Upper lobe of right lung (tissue), 1 donor: Measurements from ENCODE around the gene FBXW11. TPM values are rescaled to one million over a fixed set of nuclear protein-coding genes. Genes with fewer than 3 reads are reported as not detected.

ENCODE experiments used
- ATAC-seq: fragments of 200-7000 bp; cut with Tn5 transposase; one replicate; pipeline ENCODE4 v1.9.1; 2020; ENCODE audit warnings: mild to moderate bottlenecking, moderate library complexity
- DNase-seq: peaks from one replicate; pipeline ENCODE4 v3.0.0-alpha.2; 2020
- H3K27ac ChIP-seq: fragments of 200-600 bp; one replicate; pipeline ENCODE4 v1.8.0; 2022
- H3K27me3 ChIP-seq: fragments of 200-600 bp; one replicate; pipeline ENCODE4 v1.8.0; 2022; ENCODE audit warnings: mild to moderate bottlenecking
- H3K36me3 ChIP-seq: fragments of 200-600 bp; one replicate; pipeline ENCODE4 v1.8.0; 2022
- H3K4me1 ChIP-seq: fragments of 200-600 bp; one replicate; pipeline ENCODE4 v1.8.0; 2022
- H3K4me3 ChIP-seq: fragments of 200-600 bp; one replicate; pipeline ENCODE4 v1.8.0; 2022; ENCODE audit warnings: mild to moderate bottlenecking
- H3K9me3 ChIP-seq: fragments of 200-600 bp; one replicate; pipeline ENCODE4 v1.8.0; 2022
- intact Hi-C: fragments of 100-400 bp; cut with DNase I; formaldehyde crosslinking; loops from one replicate; pipeline ENCODE4 v1.11.0; 2022
- total RNA-seq: library from RNA; stranded (reverse); fragmentation: NEBNext Ultra II Directional; extraction: Animal tissue kit (Norgen Biotek cat#: 25700); gene quantifications from one replicate; pipeline ENCODE4 v1.2.1, GENCODE V29; 2021
- TF ChIP-seq, protein P1 (sequence below): fragments of 200-600 bp; IDR thresholded peaks from one replicate; pipeline ENCODE4 v1.8.0; 2022; ENCODE audit warnings: antibody characterized with exemption
- donor health status: DM: no; HTN: yes; CAD: no; lungs with severe emphysema.

Gene FBXW11
- total RNA-seq, 1 donor from 2014 or later = 61.8 TPM

DNA sequence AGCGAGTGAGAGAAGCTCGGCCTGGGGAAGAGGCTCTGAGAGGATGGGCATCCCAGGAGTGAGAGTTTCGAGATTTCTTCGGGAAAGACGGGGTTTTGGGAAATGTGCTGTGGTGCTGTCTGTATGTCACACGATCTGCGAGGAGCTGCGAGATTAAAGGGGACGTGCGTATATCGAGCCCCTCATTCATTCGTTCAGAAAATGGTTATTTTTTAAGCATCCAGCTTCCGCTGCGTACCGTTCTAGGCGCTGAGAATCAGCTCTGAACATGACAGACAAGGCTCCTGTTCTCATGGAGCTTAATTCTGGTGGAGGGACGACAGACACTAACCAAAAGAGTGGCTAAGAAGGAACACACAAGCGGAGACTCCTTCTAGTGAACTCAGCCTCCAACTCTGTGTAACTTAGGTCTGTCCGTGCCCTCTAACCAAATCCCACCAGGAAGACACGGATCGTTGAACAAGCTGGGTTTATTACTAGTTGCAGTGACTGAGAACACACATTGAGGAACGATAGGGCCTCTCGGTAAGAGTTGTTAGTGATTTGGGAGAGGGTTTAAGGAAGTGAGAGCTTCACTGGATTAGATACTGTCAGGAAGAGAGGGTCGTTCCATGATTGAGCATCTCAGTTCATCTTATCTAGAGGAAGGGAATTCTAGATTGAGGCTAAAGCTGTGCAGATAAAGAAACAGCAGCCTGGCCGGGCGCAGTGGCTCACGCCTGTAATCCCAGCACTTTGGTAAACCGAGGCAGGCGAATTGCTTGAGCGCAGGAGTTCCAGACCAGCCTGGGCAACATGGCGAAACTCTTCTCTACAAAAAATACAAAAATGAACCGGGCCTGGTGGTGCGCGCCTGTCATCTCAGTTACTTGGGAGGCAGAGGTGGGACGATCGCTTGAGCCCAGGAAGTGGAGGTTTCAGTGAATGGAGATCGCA, 1.0 kb upstream of the FBXW11 start:
- peak overlapping the region; percentile 89 for H3K4me3 ChIP-seq
- ATAC-seq = peak; percentile 4
- no peaks in the 10 kb centered on the region for H3K27me3 ChIP-seq
- peak overlapping the region; percentile 99 for H3K27ac ChIP-seq
- intact Hi-C loops = no loop called here
- no peak for DNase-seq
- H3K4me1 ChIP-seq = peaks cover 33% of the 10 kb centered on the region
- no peaks in the 10 kb centered on the region for H3K36me3 ChIP-seq
- TF ChIP-seq, protein P1, sequence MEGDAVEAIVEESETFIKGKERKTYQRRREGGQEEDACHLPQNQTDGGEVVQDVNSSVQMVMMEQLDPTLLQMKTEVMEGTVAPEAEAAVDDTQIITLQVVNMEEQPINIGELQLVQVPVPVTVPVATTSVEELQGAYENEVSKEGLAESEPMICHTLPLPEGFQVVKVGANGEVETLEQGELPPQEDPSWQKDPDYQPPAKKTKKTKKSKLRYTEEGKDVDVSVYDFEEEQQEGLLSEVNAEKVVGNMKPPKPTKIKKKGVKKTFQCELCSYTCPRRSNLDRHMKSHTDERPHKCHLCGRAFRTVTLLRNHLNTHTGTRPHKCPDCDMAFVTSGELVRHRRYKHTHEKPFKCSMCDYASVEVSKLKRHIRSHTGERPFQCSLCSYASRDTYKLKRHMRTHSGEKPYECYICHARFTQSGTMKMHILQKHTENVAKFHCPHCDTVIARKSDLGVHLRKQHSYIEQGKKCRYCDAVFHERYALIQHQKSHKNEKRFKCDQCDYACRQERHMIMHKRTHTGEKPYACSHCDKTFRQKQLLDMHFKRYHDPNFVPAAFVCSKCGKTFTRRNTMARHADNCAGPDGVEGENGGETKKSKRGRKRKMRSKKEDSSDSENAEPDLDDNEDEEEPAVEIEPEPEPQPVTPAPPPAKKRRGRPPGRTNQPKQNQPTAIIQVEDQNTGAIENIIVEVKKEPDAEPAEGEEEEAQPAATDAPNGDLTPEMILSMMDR = no peak
- no peaks in the 10 kb centered on the region for H3K9me3 ChIP-seq

DNA sequence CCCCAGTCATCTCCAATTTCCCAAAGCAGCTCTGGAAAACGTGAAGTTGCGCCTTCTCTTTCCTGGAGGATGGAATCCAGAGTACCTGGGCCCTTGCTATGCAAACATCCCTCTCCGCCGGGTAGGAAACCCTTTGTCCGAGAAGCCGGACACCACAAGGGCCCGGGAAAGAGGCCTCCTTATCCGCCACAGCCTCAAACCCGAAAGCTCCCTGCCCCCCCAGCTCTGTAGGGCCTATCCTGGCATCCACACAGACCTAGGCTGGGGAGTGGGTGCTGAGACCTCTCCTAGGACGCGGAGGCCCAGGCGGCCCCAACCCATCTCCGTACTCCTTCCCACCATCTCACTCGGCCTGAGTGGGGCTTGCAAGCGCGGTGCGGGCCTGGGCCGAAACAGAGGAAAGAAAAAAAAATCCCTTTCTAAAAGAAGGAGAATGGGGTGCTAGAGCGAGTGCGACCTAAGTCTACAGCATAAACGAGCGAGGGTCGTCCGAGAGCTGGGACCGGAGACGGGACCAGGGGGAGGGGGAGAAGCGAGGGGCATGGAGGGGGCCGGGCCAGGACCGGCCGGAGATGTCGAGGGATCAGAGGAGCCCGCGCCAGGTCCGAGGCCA, 624 bp downstream of the FBXW11 start:
- Histone ChIP-seq H3K36me3 (no peaks in the 10 kb centered on the region), H3K27me3 (no peaks in the 10 kb centered on the region), H3K27ac (peak overlapping the region; percentile 99), H3K4me1 (peaks cover 42% of the 10 kb centered on the region), H3K9me3 (no peaks in the 10 kb centered on the region), H3K4me3 (peak overlapping the region; percentile 89)
- peak; percentile 5 for ATAC-seq
- peak; percentile 71 for DNase-seq
- intact Hi-C loops = no loop called here
- TF ChIP-seq, protein P1 = no peak

DNA sequence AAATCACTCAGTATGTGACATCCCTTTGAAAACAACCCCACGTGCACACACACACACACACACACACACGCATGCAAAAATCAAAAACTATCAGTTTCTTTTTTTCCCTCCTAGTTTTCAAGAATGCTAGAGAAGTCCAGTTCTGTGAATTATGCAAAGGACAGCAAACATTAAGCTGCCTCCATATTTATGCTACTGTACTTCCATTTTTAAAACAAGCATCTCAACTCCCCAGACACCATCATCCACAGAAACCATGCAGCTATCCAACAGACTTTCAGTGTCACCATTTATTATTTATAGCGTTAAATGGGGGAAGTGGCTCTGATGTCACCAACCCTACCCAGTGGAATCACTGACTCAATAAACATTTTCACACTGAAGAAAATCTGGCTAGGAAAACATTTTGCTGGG, 1.6 kb downstream of the FBXW11 start:
- DNase-seq (no peak), ATAC-seq (no peak)
- peak overlapping the region; percentile 99 for H3K27ac ChIP-seq
- TF ChIP-seq, protein P1 = no peak
- no peaks in the 10 kb centered on the region for H3K9me3 ChIP-seq
- intact Hi-C loops = no loop called here
- peak overlapping the region; percentile 89 for H3K4me3 ChIP-seq
- peaks cover 48% of the 10 kb centered on the region for H3K4me1 ChIP-seq
- H3K27me3 ChIP-seq = no peaks in the 10 kb centered on the region
- H3K36me3 ChIP-seq = no peaks in the 10 kb centered on the region

DNA sequence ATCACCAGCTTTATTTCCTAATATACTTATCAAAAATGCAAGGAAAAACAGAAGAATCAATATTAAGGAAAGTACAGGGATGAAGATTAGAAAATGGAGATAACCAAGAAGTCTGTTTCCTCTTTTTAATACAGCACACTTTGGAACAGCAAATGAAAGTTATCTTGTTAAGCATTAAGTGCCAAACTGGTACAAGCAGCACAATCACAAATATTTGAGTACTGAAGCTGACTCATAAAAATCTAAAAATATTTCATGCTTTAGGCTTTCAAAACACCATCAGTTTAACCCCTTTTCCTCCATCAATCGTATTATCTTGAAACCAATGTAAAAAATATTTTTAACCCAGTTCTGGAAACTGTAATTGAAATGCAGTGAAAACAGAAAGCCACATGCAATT, 2.7 kb downstream of the FBXW11 start:
- H3K9me3 ChIP-seq = no peaks in the 10 kb centered on the region
- intact Hi-C loops = no loop called here
- no peak overlapping the region for H3K27ac ChIP-seq
- no peaks in the 10 kb centered on the region for H3K27me3 ChIP-seq
- DNase-seq = no peak
- ATAC-seq = no peak
- H3K36me3 ChIP-seq = no peaks in the 10 kb centered on the region
- TF ChIP-seq, protein P1 = no peak
- H3K4me1 ChIP-seq = peaks cover 57% of the 10 kb centered on the region
- peak overlapping the region; percentile 89 for H3K4me3 ChIP-seq

DNA sequence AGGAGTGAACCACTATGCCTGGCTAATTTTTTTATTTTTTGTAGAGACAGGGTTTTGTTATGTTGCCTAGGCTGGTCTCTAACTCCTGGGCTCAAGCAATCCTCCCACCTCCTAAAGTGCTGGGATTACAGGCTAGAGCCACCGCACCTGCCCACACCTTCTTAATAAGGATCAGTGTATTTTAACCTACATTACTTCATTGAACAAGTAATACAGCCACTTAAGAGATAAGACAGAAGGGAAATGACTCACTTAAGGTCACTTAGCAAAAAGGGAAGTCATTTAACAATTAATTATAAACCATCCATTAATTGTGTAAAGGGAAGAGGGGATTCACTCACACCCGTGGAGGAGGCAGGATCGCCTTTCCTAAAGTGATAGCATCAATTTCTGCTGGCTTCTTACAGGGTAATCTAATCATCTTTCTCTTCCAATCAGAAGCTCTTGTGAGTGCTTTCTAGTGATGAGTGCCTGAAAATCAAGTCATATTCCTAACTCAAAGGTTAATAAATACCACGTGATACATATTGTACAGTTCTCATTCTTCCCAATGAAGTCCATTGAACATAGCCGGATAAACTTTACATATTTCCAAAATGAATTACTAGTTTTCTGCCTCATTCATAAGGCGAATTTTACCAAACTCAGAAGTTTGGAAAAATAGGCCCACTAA, 3.5 kb downstream of the FBXW11 start:
- Histone ChIP-seq H3K4me1 (peaks cover 64% of the 10 kb centered on the region), H3K4me3 (peak overlapping the region; percentile 4), H3K27me3 (no peaks in the 10 kb centered on the region), H3K27ac (no peak overlapping the region), H3K36me3 (no peaks in the 10 kb centered on the region), H3K9me3 (no peaks in the 10 kb centered on the region)
- ATAC-seq (no peak), DNase-seq (no peak)
- TF ChIP-seq, protein P1 = no peak
- intact Hi-C loops = no loop called here
